NT2/D1 (cell line): ENCODE measurements around the gene LRP5.

Experiments used
- DNase-seq: peaks from one replicate; pipeline ENCODE4 v3.0.0-alpha.2; 2011; ENCODE audit warnings: low read depth, low spot score
- H3K27me3 ChIP-seq: 2 replicates; pipeline ENCODE4 v1.6.0; 2011; ENCODE audit warnings: mild to moderate bottlenecking; ENCODE audit not compliant: insufficient read length, insufficient read depth
- H3K36me3 ChIP-seq: 2 replicates; pipeline ENCODE4 v1.6.1; 2011; ENCODE audit warnings: mild to moderate bottlenecking, low read length, mixed read lengths; ENCODE audit not compliant: insufficient read depth, insufficient read length
- H3K4me1 ChIP-seq: 2 replicates; pipeline ENCODE4 v1.5.1; 2011; ENCODE audit not compliant: insufficient read depth, insufficient read length
- H3K4me3 ChIP-seq: 2 replicates; pipeline ENCODE4 v1.5.1; 2011; ENCODE audit warnings: low read depth; ENCODE audit not compliant: insufficient read length
- H3K9ac ChIP-seq: 2 replicates; pipeline ENCODE4 v1.6.0; 2011; ENCODE audit warnings: low read depth; ENCODE audit not compliant: insufficient read length
- H3K9me3 ChIP-seq: 2 replicates; pipeline ENCODE4 v1.5.1; 2011; ENCODE audit warnings: mild to moderate bottlenecking, low read length; ENCODE audit not compliant: insufficient read depth
- SUZ12 ChIP-seq: IDR thresholded peaks from 2 replicates; pipeline ENCODE4 v1.6.1; 2011; ENCODE audit not compliant: insufficient read length, insufficient read depth; ENCODE audit errors: extremely low read depth
- YY1 ChIP-seq: IDR thresholded peaks from 2 replicates; pipeline ENCODE4 v1.6.1; 2011; ENCODE audit not compliant: insufficient read length, insufficient read depth
- ZNF274 ChIP-seq: IDR thresholded peaks from 2 replicates; pipeline ENCODE4 v1.6.1; 2011; ENCODE audit warnings: mild to moderate bottlenecking, low read depth, low read length

Gene LRP5

DNA sequence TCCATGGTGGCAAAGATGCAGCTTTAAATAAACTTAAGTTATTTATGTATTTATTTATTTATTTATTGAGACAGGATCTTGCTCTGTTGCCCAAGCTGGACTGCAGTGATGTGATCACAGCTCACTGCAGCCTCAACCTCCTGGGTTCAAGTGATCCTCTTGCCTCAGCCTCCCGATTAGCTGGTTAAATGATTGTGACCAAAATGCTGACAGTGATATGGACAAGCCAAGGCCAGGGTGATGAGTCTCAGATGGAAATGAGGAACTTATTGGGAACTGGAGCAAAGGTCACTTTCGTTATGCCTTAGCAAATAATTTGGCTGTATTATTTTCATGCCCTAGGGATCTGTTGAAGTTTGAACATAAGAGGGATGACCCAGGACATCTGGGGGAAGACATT, 9.3 kb upstream of the LRP5 start:
- no peak for DNase-seq
- peaks cover 13% of the 10 kb centered on the region for H3K4me1 ChIP-seq
- TF ChIP-seq SUZ12 (no peak), YY1 (no peak), ZNF274 (no peak)
- peaks cover 33% of the 10 kb centered on the region; the same call in 1 of the 2 replicates for H3K9me3 ChIP-seq
- no peaks in the 10 kb centered on the region for H3K36me3 ChIP-seq
- peaks cover 3% of the 10 kb centered on the region for H3K27me3 ChIP-seq
- no peak overlapping the region for H3K4me3 ChIP-seq
- H3K9ac ChIP-seq, result no peak overlapping the region

DNA sequence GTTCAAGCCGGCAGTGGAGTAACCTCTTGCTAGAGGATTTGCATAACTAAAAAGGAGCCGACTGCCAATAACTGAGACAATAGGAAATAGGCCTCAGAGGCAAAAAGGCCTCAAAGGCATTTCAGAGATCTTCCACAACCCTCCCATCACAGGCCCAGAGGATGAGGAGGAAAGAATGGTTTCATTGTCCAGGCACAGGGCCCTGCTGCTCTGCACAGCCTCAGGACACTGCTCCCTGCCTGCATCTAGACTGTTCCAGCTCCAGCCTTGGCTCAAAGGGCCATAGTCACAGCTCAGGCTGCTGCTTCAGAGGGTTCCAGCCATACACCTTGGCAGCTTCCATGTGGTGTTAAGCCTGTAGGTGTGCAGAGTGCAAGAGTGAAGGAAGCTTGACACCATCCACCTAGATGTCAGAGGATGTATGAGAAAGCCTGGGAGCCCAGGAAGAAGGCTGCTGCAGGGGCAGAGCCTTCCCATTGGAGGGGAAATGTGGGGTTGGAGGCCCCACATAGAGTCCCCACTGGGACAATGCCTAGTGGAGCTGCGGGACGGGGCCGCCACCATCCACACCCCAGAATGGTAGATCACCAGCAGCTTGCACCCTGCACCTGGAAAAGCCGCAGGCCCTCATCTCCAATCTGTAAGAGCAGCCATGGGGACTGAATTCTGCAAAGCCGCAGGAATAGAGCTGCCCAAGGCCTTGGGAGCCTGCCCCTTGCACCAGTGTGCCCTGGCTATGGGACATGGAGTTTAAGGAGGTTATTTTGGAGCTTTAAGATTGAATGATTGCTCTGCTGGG, 8.2 kb upstream of the LRP5 start:
- TF ChIP-seq ZNF274 (no peak), SUZ12 (no peak), YY1 (no peak)
- DNase-seq, result peak; percentile 57
- Histone ChIP-seq H3K36me3 (no peaks in the 10 kb centered on the region), H3K4me1 (peaks cover 6% of the 10 kb centered on the region), H3K4me3 (no peak overlapping the region), H3K27me3 (no peaks in the 10 kb centered on the region), H3K9ac (no peak overlapping the region), H3K9me3 (peaks cover 33% of the 10 kb centered on the region; the same call in 1 of the 2 replicates)

DNA sequence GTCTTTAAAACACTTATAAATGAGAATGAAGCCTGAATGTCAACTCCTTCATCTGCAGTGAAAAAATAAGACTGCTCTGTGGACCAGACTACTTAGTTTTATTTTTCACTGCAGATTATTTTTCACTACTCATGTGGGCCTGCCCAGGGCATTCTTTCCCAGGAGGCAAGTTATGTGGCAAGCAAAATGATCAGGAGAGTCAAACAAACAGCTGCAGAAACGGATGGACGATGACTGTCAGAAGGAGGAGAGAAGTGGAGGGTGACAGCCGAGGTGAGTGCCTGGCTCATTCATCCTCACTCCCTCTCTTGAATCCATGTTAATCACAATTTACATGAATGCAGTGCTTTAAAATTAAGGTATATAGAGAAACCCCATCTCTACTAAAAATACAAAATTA, 5.8 kb upstream of the LRP5 start:
- Histone ChIP-seq H3K36me3 (no peaks in the 10 kb centered on the region), H3K4me1 (peaks cover 12% of the 10 kb centered on the region), H3K9me3 (peaks cover 33% of the 10 kb centered on the region; the same call in 1 of the 2 replicates), H3K27me3 (peaks cover under 1% of the 10 kb centered on the region), H3K9ac (no peak overlapping the region), H3K4me3 (no peak overlapping the region)
- no peak for DNase-seq
- TF ChIP-seq YY1 (no peak), ZNF274 (no peak), SUZ12 (no peak)

DNA sequence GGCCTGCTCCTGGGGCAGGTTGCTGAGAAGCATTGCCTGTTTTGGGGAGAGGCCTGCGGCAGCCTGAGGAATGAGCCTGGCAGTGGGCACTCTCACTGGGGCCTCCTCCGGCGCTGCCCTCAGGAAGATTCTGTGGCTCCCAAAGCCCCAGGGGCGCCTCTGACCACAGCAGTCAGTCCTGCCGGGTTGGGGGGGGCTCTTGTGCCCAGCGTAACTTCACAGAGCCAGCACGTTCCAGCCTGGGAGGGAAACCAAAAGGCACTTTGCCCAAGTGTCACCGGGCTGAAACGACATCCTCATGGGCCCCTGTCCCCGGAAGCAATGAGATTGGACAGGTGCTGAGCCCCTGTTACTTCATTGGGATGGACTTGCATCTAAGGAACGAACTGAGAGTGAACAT, 4.3 kb upstream of the LRP5 start:
- TF ChIP-seq YY1 (no peak), SUZ12 (no peak), ZNF274 (no peak)
- Histone ChIP-seq H3K4me1 (peaks cover 6% of the 10 kb centered on the region), H3K27me3 (peaks cover 5% of the 10 kb centered on the region), H3K36me3 (no peaks in the 10 kb centered on the region), H3K9ac (no peak overlapping the region), H3K9me3 (peaks cover 29% of the 10 kb centered on the region; the same call in 1 of the 2 replicates), H3K4me3 (no peak overlapping the region)
- no peak for DNase-seq

DNA sequence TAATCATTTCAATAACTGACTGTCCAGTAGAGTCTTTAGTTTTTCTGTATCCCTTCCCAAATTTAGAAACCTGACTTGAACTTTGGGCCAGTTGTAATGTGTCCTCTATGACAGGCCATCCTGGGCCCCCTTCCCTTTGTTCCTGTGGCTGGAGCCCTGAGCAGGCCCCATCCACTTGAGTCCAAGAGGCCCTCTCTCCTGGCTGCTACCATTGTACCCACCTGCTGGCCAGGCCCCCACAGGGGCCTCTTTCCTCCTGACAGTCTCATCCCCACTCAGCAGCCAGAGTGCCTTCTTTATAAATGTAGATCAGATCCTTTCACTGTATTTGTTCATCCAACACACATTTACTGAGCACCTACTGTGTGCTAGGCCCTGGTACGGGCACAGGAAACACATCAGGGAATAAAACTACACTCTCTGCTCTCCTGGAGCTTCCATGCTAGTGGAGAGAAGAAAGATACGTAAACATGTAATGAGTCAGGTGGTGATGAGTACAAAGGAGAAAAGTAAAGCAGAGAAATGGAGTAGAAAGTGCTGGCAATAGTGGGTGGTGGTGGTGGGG, 2.7 kb upstream of the LRP5 start:
- Histone ChIP-seq H3K36me3 (no peaks in the 10 kb centered on the region), H3K4me1 (peaks cover 14% of the 10 kb centered on the region), H3K9me3 (peaks cover 13% of the 10 kb centered on the region; the same call in 1 of the 2 replicates), H3K9ac (no peak overlapping the region), H3K4me3 (no peak overlapping the region), H3K27me3 (peaks cover 13% of the 10 kb centered on the region)
- TF ChIP-seq SUZ12 (no peak), ZNF274 (no peak), YY1 (no peak)
- DNase-seq, result no peak

DNA sequence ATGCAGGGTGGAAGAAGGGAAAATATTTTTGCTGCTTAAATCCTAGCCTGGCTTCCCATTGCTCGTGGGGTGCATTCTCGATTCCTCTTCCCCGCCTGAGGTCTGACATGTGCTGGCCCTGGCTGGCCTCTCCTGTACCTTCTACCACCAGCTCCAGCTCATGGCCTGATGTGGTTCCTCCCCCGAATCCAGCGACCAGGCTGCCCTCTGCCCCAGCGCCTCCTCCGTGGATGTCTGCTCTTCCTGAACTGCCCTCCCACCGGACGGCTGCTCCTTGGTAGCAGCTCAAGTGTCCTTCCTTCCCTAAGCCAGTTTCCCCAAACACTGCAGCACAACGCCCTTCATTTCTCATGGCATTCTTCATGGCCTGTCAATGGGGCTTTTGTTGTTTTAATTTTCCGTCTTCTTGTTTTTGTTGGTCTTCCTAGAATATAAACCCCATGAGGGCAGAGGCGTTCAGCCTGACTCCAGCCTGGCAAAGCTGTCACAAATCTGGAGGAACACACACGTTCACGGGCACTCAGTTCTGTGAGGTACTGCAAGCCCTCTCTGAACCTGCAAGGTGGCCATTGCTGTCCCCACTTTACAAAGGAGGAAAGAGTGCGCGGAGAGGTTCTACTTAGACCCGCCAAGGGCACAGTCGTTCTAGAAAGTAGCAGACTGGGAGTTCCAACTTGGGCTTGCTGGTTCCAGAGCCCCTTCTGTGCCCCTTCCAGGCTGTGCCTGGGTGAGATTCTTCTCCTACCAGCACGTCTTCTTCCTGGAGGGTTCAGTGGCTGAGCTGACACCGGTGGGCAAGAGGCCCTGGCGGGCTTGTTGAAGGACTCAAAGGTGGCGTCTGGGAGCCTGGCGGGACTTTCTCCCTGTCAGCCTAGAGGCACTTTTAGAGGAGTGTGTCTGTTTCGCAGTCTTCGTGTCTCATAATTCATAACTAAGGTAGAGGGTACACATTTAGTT, 953 bp upstream of the LRP5 start:
- TF ChIP-seq SUZ12, result no peak
- no peak for TF ChIP-seq YY1
- no peak for TF ChIP-seq ZNF274
- H3K4me1 ChIP-seq, result peaks cover 20% of the 10 kb centered on the region
- peaks cover 2% of the 10 kb centered on the region; the same call in 1 of the 2 replicates for H3K9me3 ChIP-seq
- no peak for DNase-seq
- no peak overlapping the region for H3K4me3 ChIP-seq
- peaks cover 13% of the 10 kb centered on the region for H3K27me3 ChIP-seq
- H3K9ac ChIP-seq, result peak overlapping the region; percentile 26
- no peaks in the 10 kb centered on the region for H3K36me3 ChIP-seq
